ENCODE results near the gene CTNNA3. TPM values are rescaled to one million over a fixed set of nuclear protein-coding genes. Genes with fewer than 3 reads are reported as not detected.

CTNNA3 gene
- total RNA-seq: under 0.01 TPM in 1 of 2 replicates, not detected in the other

DNA sequence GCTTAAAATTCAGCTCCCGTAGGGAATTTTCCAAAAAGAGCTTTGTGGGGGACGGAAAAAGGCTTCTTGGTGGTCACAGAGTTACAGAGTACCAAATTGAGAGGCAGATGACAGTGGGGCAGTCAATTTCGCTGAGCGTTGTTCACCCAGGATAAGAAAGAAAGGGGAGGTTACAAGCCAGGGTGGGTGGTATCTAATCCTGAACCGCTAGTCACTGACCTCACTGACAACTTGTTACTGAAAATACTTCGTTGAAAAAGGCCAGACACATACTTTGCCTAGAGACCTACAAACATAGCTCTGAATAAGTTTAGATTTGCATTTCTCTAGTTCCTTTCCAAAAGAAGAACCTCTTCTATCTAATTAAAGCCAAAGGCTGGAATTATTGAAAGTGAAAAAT, at the start of gene CTNNA3:
Gene CTNNA3, minus strand, starts transcription at position 167 of the 400 bp plus-strand sequence.

DNA sequence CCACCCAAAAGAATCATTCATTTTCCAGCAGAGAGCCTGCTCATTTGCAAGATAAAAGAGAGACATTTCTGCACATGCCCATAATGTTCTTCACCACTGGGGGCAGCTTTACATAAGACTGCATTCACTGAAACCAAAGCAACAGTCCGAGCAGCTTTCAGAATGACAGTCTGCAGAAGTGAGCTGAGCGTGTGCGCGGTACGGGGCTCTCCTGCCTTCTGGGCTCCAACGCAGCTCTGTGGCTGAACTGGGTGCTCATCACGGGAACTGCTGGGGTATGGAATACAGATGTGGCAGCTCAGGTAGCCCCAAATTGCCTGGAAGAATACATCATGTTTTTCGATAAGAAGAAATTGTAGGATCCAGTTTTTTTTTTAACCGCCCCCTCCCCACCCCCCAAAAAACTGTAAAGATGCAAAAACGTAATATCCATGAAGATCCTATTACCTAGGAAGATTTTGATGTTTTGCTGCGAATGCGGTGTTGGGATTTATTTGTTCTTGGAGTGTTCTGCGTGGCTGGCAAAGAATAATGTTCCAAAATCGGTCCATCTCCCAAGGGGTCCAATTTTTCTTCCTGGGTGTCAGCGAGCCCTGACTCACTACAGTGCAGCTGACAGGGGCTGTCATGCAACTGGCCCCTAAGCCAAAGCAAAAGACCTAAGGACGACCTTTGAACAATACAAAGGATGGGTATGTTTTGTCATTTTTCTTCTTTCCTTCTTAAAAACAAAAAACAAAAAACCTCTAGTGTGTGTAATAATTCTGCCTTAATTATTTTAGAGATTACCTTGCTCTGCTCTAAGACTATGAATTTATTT, 769.9 kb downstream of the CTNNA3 start, which contains the start of gene LRRTM3:
Gene LRRTM3, plus strand, starts transcription at position 141 of the 820 bp plus-strand sequence.

Other genes starting within 250 kb of the CTNNA3 start
- gene DNAJC12, start 142.0 kb upstream of the CTNNA3 start, total RNA-seq: 2.0 and 2.5 TPM in 2 replicates
- gene SIRT1, start 188.5 kb upstream of the CTNNA3 start, total RNA-seq: 12.6 and 15.0 TPM in 2 replicates

All from smooth muscle cell of trachea (primary cell).